ENCODE results near the gene CFDP1. TPM values are rescaled to one million over a fixed set of nuclear protein-coding genes. Genes with fewer than 3 reads are reported as not detected.

CFDP1 gene
- total RNA-seq, 1 experiment from 2014 or later, result 97.6 TPM

DNA sequence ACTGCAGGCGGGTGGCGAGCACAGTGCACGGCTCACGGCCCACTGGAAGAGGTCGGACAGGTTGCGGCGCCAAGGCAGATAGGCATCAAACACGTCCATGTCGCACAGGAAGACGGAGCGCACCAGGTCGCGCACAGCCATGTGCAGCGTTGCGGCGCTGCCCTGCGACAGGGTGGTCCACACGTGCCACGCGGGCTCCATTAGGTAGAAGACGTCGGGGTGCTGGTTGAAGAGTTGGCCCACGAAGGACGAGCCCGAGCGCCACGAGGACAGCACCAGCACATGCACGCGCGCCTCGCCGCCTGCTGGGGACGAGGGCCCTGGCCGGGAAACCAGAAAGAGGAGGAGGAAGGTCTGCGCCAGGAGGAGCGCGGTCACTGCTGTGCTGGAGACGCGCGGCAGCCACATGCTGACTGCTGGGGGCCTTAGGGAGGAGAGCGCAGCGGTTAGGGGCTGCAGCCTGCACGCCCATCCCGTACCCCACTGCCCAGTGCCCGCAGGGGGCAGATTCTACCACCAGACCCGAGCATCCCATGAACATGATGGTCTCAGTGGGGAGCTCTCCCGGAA, 46.2 kb upstream of the CFDP1 start:
- ChIA-PET POLR2A (ENCODE audit: low non-redundant PET) (no interaction called here), CTCF (no interaction called here)
- no peak overlapping the region for H3K27ac ChIP-seq (ENCODE audit: low read depth, low read length, poor library complexity, severe bottlenecking)
- H3K36me3 ChIP-seq (ENCODE audit: insufficient read depth, low read length, poor library complexity, severe bottlenecking), result no peaks in the 10 kb centered on the region
- no peaks in the 10 kb centered on the region for H3K9me3 ChIP-seq (ENCODE audit: low read depth, low read length, poor library complexity, severe bottlenecking)
- no peak for TF ChIP-seq EZH2 (IDR thresholded peaks at IDR 0.05; ENCODE audit: borderline replicate concordance, low read depth, low read length, poor library complexity, severe bottlenecking)
- TF ChIP-seq, protein P1, sequence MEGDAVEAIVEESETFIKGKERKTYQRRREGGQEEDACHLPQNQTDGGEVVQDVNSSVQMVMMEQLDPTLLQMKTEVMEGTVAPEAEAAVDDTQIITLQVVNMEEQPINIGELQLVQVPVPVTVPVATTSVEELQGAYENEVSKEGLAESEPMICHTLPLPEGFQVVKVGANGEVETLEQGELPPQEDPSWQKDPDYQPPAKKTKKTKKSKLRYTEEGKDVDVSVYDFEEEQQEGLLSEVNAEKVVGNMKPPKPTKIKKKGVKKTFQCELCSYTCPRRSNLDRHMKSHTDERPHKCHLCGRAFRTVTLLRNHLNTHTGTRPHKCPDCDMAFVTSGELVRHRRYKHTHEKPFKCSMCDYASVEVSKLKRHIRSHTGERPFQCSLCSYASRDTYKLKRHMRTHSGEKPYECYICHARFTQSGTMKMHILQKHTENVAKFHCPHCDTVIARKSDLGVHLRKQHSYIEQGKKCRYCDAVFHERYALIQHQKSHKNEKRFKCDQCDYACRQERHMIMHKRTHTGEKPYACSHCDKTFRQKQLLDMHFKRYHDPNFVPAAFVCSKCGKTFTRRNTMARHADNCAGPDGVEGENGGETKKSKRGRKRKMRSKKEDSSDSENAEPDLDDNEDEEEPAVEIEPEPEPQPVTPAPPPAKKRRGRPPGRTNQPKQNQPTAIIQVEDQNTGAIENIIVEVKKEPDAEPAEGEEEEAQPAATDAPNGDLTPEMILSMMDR (conservative IDR thresholded peaks at IDR 0.05; ENCODE audit: low read depth, low read length), result no peak
- H3K4me1 ChIP-seq (ENCODE audit: insufficient read depth, low read length, poor library complexity, severe bottlenecking), result no peaks in the 10 kb centered on the region
- intact Hi-C loops (cut with micrococcal nuclease; ENCODE audit: unreplicated experiment), result no loop called here
- DNase-seq (ENCODE audit: low spot score), result no peak
- no peaks in the 10 kb centered on the region for H3K27me3 ChIP-seq (replicated peaks; ENCODE audit: insufficient read depth, low read depth, low read length, poor library complexity)
- no peak overlapping the region for H3K4me3 ChIP-seq (ENCODE audit: low read depth, low read length, poor library complexity, severe bottlenecking)
- BruUV-seq (replicated peaks), result no TSS peak

DNA sequence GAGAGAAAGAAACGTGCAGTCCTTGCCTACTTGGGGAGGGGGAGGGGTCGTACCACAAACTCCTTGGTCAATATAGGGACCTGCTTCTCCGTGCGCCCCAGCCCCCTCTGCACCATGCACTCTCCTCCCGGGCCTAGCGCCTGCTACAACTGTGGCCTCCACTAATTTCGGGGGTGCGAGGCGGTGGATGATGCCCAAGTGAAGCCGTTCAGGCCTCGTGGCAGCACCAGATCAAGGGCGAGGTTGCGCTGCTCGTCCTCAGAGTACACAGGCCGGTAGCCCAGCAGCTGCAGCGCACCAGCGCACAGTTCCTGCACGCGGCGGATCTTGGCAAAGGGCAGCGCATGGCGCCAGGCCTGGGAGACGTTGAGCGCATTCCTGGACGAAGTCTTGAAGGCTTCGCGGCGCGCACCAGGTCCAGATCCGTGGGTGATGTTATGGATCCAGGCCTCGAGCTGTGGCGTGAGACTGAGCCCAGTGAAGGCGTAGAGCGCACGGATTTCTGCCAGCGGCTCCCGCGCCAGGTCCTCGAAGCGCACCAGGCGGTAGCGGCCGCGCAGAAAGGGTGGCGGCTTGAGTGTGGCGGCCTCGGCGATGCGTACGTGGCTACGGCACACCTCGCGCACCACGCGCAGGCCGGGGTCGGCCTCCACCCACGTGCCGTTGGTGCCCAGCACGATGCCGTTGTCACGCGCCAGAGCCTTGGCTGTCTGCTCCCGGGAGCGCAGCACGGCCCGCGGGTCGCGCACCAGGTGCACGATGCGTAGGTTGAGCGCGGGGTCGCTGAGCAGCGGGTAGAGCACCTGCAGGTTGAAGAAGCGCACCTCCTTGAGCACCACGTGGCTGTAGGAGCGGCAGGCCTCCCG, 45.4 kb upstream of the CFDP1 start:
- DNase-seq (ENCODE audit: low spot score), result no peak
- TF ChIP-seq EZH2 (IDR thresholded peaks at IDR 0.05; ENCODE audit: borderline replicate concordance, low read depth, low read length, poor library complexity, severe bottlenecking), result no peak
- TF ChIP-seq, protein P1 (conservative IDR thresholded peaks at IDR 0.05; ENCODE audit: low read depth, low read length), result no peak
- Histone ChIP-seq H3K4me1 (ENCODE audit: insufficient read depth, low read length, poor library complexity, severe bottlenecking) (no peaks in the 10 kb centered on the region), H3K4me3 (ENCODE audit: low read depth, low read length, poor library complexity, severe bottlenecking) (no peak overlapping the region), H3K36me3 (ENCODE audit: insufficient read depth, low read length, poor library complexity, severe bottlenecking) (no peaks in the 10 kb centered on the region), H3K27ac (ENCODE audit: low read depth, low read length, poor library complexity, severe bottlenecking) (no peak overlapping the region), H3K9me3 (ENCODE audit: low read depth, low read length, poor library complexity, severe bottlenecking) (no peaks in the 10 kb centered on the region), H3K27me3 (replicated peaks; ENCODE audit: insufficient read depth, low read depth, low read length, poor library complexity) (no peaks in the 10 kb centered on the region)
- ChIA-PET CTCF (no interaction called here), POLR2A (ENCODE audit: low non-redundant PET) (no interaction called here)
- intact Hi-C loops (cut with micrococcal nuclease; ENCODE audit: unreplicated experiment), result no loop called here
- BruUV-seq (replicated peaks), result no TSS peak

DNA sequence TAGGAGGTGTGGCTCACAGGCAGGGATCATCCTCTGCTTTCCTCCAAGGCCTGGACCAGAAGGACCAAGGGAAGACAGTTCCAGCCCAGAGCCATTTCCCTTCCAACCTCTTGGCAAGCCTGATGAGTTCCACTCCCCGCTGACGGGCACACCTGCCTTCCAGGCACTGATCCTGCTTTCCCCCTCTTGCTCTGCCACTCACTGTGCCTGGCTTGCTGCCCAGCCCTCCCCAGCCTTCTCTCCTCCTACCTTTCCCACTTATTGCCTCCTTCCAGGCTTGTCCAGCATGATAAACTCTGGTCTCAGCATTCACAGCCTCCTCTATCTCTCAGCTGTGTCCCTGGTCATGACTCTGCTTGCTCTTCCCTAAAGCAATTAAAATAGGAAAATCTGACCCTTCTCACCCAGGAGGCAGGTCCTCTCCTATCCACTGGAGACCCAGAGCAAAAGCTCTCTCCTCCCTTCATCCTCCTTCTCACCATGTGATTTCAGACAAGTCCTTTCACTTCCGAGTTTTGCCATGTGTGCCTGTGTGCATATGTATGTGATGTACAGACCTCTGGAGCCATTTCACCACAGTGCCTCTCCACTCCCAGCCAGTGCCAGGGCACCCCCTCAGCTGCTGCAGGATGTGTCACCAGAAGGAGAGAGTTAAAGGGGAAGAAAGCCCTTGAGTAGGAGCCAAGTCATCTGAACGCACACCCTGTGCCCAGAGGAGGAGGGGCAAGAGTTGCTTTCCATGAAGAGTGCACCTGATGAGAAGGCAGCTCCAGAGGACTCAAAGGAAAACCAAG, 44.6 kb upstream of the CFDP1 start:
- intact Hi-C loops (cut with micrococcal nuclease; ENCODE audit: unreplicated experiment), result no loop called here

More for the DNA sequence above, 44.6 kb upstream of the CFDP1 start:
- BruUV-seq (replicated peaks), result no TSS peak
- Histone ChIP-seq H3K4me3 (ENCODE audit: low read depth, low read length, poor library complexity, severe bottlenecking) (no peak overlapping the region), H3K36me3 (ENCODE audit: insufficient read depth, low read length, poor library complexity, severe bottlenecking) (no peaks in the 10 kb centered on the region), H3K4me1 (ENCODE audit: insufficient read depth, low read length, poor library complexity, severe bottlenecking) (no peaks in the 10 kb centered on the region), H3K27ac (ENCODE audit: low read depth, low read length, poor library complexity, severe bottlenecking) (no peak overlapping the region), H3K9me3 (ENCODE audit: low read depth, low read length, poor library complexity, severe bottlenecking) (no peaks in the 10 kb centered on the region), H3K27me3 (replicated peaks; ENCODE audit: insufficient read depth, low read depth, low read length, poor library complexity) (no peaks in the 10 kb centered on the region)
- TF ChIP-seq, protein P1 (conservative IDR thresholded peaks at IDR 0.05; ENCODE audit: low read depth, low read length), result no peak
- DNase-seq (ENCODE audit: low spot score), result no peak
- POLR2A ChIA-PET (ENCODE audit: low non-redundant PET), result no interaction called here
- CTCF ChIA-PET, result no interaction called here
